Esophagus squamous epithelium (tissue), 4 donors: ENCODE results near the gene CPPED1.

ENCODE experiments used
- POLR2A ChIP-seq, 4 donors: fragments of 450-650 bp; IDR thresholded peaks; one replicate each; pipeline ENCODE4 v1.6.1; 2017; ENCODE audit warnings: antibody characterized with exemption in 4 of 4, mild to moderate bottlenecking in 4 of 4, moderate library complexity in 3 of 4
- TF ChIP-seq, protein P1 (sequence below), 6 experiments: fragments of 450-650 bp in 4 of 6; fragments of 200-600 bp in 2 of 6; sonication (generic) in 2 of 6; IDR thresholded peaks; one replicate each; pipeline ENCODE4 v1.5.1; 2016 to 2019; ENCODE audit warnings: antibody characterized with exemption in 6 of 6, mild to moderate bottlenecking in 4 of 6, moderate library complexity in 4 of 6

- no peak for TF ChIP-seq POLR2A (IDR thresholded peaks at IDR 0.05)
- TF ChIP-seq, protein P1, sequence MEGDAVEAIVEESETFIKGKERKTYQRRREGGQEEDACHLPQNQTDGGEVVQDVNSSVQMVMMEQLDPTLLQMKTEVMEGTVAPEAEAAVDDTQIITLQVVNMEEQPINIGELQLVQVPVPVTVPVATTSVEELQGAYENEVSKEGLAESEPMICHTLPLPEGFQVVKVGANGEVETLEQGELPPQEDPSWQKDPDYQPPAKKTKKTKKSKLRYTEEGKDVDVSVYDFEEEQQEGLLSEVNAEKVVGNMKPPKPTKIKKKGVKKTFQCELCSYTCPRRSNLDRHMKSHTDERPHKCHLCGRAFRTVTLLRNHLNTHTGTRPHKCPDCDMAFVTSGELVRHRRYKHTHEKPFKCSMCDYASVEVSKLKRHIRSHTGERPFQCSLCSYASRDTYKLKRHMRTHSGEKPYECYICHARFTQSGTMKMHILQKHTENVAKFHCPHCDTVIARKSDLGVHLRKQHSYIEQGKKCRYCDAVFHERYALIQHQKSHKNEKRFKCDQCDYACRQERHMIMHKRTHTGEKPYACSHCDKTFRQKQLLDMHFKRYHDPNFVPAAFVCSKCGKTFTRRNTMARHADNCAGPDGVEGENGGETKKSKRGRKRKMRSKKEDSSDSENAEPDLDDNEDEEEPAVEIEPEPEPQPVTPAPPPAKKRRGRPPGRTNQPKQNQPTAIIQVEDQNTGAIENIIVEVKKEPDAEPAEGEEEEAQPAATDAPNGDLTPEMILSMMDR (IDR thresholded peaks at IDR 0.05) = no peak
Observed at GRCh38 chr16:12846592-12846991, 42.9 kb upstream of the CPPED1 start.
